GM20000 (cell line): Measurements from ENCODE around the gene USE1.

ENCODE experiments used
- DNase-seq: peaks from one replicate; pipeline ENCODE4 v3.0.0; 2012; ENCODE audit warnings: low spot score
- CTCF ChIP-seq: IDR thresholded peaks from 2 replicates; pipeline ENCODE4 v1.5.1; 2012; ENCODE audit warnings: mild to moderate bottlenecking, control low read depth; ENCODE audit errors: extremely low read depth, missing control alignments

The USE1 gene

GRCh38 chr19:17216058-17216670, 1.0 kb downstream of the USE1 start:
- no peak for DNase-seq
- TF ChIP-seq CTCF = no peak

GRCh38 chr19:17219286-17219685, 4.1 kb downstream of the USE1 start:
- TF ChIP-seq CTCF = no peak
- DNase-seq = no peak

GRCh38 chr19:17220207-17220758, 5.1 kb downstream of the USE1 start:
- no peak for DNase-seq
- TF ChIP-seq CTCF = no peak

- TF ChIP-seq CTCF = no peak
- DNase-seq = no peak
Observed at GRCh38 chr19:17225053-17225452, 9.9 kb downstream of the USE1 start.

GRCh38 chr19:17226002-17226933, 11.1 kb downstream of the USE1 start, which contains the start of gene OCEL1:
TSS of gene OCEL1 (plus strand) at chr19:17226226. CDS start at chr19:17226248, 22 bp downstream.
- no peak for TF ChIP-seq CTCF

GRCh38 chr19:17227798-17228367, 12.7 kb downstream of the USE1 start:
- no peak for TF ChIP-seq CTCF
- no peak for DNase-seq

More at GRCh38 chr19:17226002-17226933, 11.1 kb downstream of the USE1 start, which contains the start of gene OCEL1:
- peak; percentile 96 for DNase-seq
